ENCODE data around the gene LHCGR.

LHCGR gene

DNA sequence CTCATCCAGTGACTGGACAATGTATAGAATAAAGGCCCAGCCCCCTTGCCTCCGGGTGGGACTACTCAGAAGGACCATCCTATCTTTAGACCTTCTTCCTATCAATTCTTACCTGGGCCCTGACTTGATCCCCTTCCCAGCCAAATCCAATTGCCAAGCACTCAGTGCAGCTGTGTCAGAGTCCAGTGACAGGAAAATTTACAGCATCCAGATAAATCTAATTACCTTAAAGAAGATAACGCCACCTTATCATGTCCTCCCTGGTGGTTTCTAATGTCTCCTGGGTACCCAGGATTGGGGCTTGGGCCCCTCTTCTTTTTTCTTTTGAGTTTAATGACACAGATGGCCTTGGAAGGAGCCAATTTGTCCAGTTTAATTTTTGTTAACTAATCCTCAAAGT lies 19.3 kb downstream of the LHCGR start:
- no peak overlapping the region for H3K14ac ChIP-seq (ENCODE audit: low read length)
- no peak overlapping the region for H2BK15ac ChIP-seq (ENCODE audit: low read length)
- H3K4me1 ChIP-seq (ENCODE audit: control insufficient read depth in 2 of 2, insufficient read depth in 1 of 2, low read depth in 1 of 2, low read length in 2 of 2) = peaks cover 0 to 4% of the 10 kb centered on the region in 2 donors
- no peak overlapping the region for H4K8ac ChIP-seq (ENCODE audit: low read depth, low read length)
- no peak for DNase-seq (ENCODE audit: low spot score)
- no peaks in the 10 kb centered on the region for H3K27me3 ChIP-seq (ENCODE audit: control insufficient read depth in 3 of 3, insufficient read depth in 3 of 3, low read depth in 1 of 3, low read length in 3 of 3)
- no peak overlapping the region for H3K4ac ChIP-seq (ENCODE audit: low read length)
- H4K91ac ChIP-seq (ENCODE audit: low read depth, low read length, poor library complexity) = no peak overlapping the region
- H3K23ac ChIP-seq (ENCODE audit: low read depth, low read length, poor library complexity) = no peak overlapping the region
- H3K79me1 ChIP-seq (ENCODE audit: low read depth, low read length) = no peaks in the 10 kb centered on the region
- H3K4me3 ChIP-seq (ENCODE audit: low read length in 2 of 2) = no peak overlapping the region
- no peak overlapping the region for H2BK5ac ChIP-seq (ENCODE audit: low read length)
- H3K18ac ChIP-seq (ENCODE audit: low read length) = no peak overlapping the region
- no peak overlapping the region for H3K27ac ChIP-seq (replicated peaks; ENCODE audit: low read length)
- H3K36me3 ChIP-seq (replicated peaks in 1 of 2; ENCODE audit: control insufficient read depth in 2 of 2, insufficient read depth in 2 of 2, low read length in 2 of 2) = no peaks in the 10 kb centered on the region
- no CpG with 5 or more reads among the region's 2 CpGs for WGBS, 2 donors (ENCODE audit: extremely low coverage in 2 of 2, insufficient read length in 2 of 2, insufficient replicate concordance in 1 of 2)
- H2AK5ac ChIP-seq (ENCODE audit: low read depth, low read length) = no peak overlapping the region
- no peak overlapping the region for H3K4me2 ChIP-seq (ENCODE audit: insufficient read depth, low read length, poor library complexity, severe bottlenecking)
- no peak overlapping the region for H2BK12ac ChIP-seq (ENCODE audit: low read length)
- no peaks in the 10 kb centered on the region for H3K9me3 ChIP-seq (replicated peaks in 1 of 2; ENCODE audit: control insufficient read depth in 2 of 2, insufficient read depth in 1 of 2, low read depth in 1 of 2, low read length in 2 of 2)
- H2AFZ ChIP-seq (ENCODE audit: low read length) = no peak overlapping the region
- no peak overlapping the region for H3K9ac ChIP-seq (ENCODE audit: low read depth, low read length, poor library complexity)
- H2BK120ac ChIP-seq (ENCODE audit: low read depth, low read length) = no peak overlapping the region

- H3K4me2 ChIP-seq (ENCODE audit: insufficient read depth, low read length, poor library complexity, severe bottlenecking) = no peak overlapping the region
- no peaks in the 10 kb centered on the region for H3K27me3 ChIP-seq (ENCODE audit: control insufficient read depth in 3 of 3, insufficient read depth in 3 of 3, low read depth in 1 of 3, low read length in 3 of 3)
- no peak overlapping the region for H3K23ac ChIP-seq (ENCODE audit: low read depth, low read length, poor library complexity)
- no peaks in the 10 kb centered on the region for H3K9me3 ChIP-seq (replicated peaks in 1 of 2; ENCODE audit: control insufficient read depth in 2 of 2, insufficient read depth in 1 of 2, low read depth in 1 of 2, low read length in 2 of 2)
- no peak overlapping the region for H2BK15ac ChIP-seq (ENCODE audit: low read length)
- no peak overlapping the region for H2AK5ac ChIP-seq (ENCODE audit: low read depth, low read length)
- peaks cover 0 to 4% of the 10 kb centered on the region in 2 donors for H3K4me1 ChIP-seq (ENCODE audit: control insufficient read depth in 2 of 2, insufficient read depth in 1 of 2, low read depth in 1 of 2, low read length in 2 of 2)
- no peak overlapping the region for H3K18ac ChIP-seq (ENCODE audit: low read length)
- H2AFZ ChIP-seq (ENCODE audit: low read length) = no peak overlapping the region
- H3K27ac ChIP-seq (replicated peaks; ENCODE audit: low read length) = no peak overlapping the region
- no peaks in the 10 kb centered on the region for H3K79me1 ChIP-seq (ENCODE audit: low read depth, low read length)
- no peak overlapping the region for H2BK12ac ChIP-seq (ENCODE audit: low read length)
- H2BK5ac ChIP-seq (ENCODE audit: low read length) = no peak overlapping the region
- WGBS, 2 donors (ENCODE audit: extremely low coverage in 2 of 2, insufficient read length in 2 of 2, insufficient replicate concordance in 1 of 2) = no CpG with 5 or more reads among the region's 5 CpGs
- H3K4ac ChIP-seq (ENCODE audit: low read length) = no peak overlapping the region
- H3K4me3 ChIP-seq (ENCODE audit: low read length in 2 of 2) = no peak overlapping the region
- no peak overlapping the region for H3K14ac ChIP-seq (ENCODE audit: low read length)
- H2BK120ac ChIP-seq (ENCODE audit: low read depth, low read length) = no peak overlapping the region
- no peak overlapping the region for H4K8ac ChIP-seq (ENCODE audit: low read depth, low read length)
- H4K91ac ChIP-seq (ENCODE audit: low read depth, low read length, poor library complexity) = no peak overlapping the region
- DNase-seq (ENCODE audit: low spot score) = no peak
- H3K9ac ChIP-seq (ENCODE audit: low read depth, low read length, poor library complexity) = no peak overlapping the region
- H3K36me3 ChIP-seq (replicated peaks in 1 of 2; ENCODE audit: control insufficient read depth in 2 of 2, insufficient read depth in 2 of 2, low read length in 2 of 2) = no peaks in the 10 kb centered on the region
Observed at GRCh38 chr2:48734576-48735303, 20.8 kb downstream of the LHCGR start.

DNA sequence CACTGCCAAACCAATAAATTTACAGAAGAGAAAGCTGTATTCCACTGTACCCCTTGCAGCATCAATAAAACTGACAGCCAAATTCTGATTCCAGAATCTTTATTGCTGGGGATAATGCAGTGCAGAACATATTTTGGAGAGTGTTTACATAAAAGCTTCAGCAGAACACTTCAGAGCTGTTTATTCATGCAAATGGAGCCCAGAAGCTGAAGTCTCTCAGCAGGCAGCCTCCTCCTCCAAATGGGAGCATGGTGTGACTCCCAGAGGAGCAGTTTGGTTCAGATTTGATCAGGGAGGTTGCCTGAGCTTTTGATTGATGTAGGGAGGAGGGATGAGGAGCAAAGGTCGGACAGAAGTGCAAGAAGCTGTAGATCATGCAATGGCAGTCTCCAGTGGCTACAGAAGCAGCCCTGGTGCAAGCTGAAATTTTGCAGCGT lies 22.4 kb downstream of the LHCGR start:
- Histone ChIP-seq H4K91ac (ENCODE audit: low read depth, low read length, poor library complexity) (no peak overlapping the region), H3K36me3 (replicated peaks in 1 of 2; ENCODE audit: control insufficient read depth in 2 of 2, insufficient read depth in 2 of 2, low read length in 2 of 2) (no peaks in the 10 kb centered on the region), H3K9me3 (replicated peaks in 1 of 2; ENCODE audit: control insufficient read depth in 2 of 2, insufficient read depth in 1 of 2, low read depth in 1 of 2, low read length in 2 of 2) (no peaks in the 10 kb centered on the region), H2BK12ac (ENCODE audit: low read length) (no peak overlapping the region), H3K9ac (ENCODE audit: low read depth, low read length, poor library complexity) (no peak overlapping the region), H3K27ac (replicated peaks; ENCODE audit: low read length) (no peak overlapping the region), H4K8ac (ENCODE audit: low read depth, low read length) (no peak overlapping the region), H3K27me3 (ENCODE audit: control insufficient read depth in 3 of 3, insufficient read depth in 3 of 3, low read depth in 1 of 3, low read length in 3 of 3) (no peaks in the 10 kb centered on the region), H2AFZ (ENCODE audit: low read length) (no peak overlapping the region), H3K23ac (ENCODE audit: low read depth, low read length, poor library complexity) (no peak overlapping the region), H2AK5ac (ENCODE audit: low read depth, low read length) (no peak overlapping the region), H2BK5ac (ENCODE audit: low read length) (no peak overlapping the region), H3K4me3 (ENCODE audit: low read length in 2 of 2) (no peak overlapping the region), H3K79me1 (ENCODE audit: low read depth, low read length) (no peaks in the 10 kb centered on the region), H3K4me1 (ENCODE audit: control insufficient read depth in 2 of 2, insufficient read depth in 1 of 2, low read depth in 1 of 2, low read length in 2 of 2) (peaks cover 4 to 6% of the 10 kb centered on the region in 2 donors), H2BK120ac (ENCODE audit: low read depth, low read length) (no peak overlapping the region), H3K14ac (ENCODE audit: low read length) (no peak overlapping the region), H3K4ac (ENCODE audit: low read length) (no peak overlapping the region), H3K4me2 (ENCODE audit: insufficient read depth, low read length, poor library complexity, severe bottlenecking) (no peak overlapping the region), H2BK15ac (ENCODE audit: low read length) (no peak overlapping the region), H3K18ac (ENCODE audit: low read length) (peak overlapping the region; percentile 31)
- WGBS, 2 donors (ENCODE audit: extremely low coverage in 2 of 2, insufficient read length in 2 of 2, insufficient replicate concordance in 1 of 2) = no CpG with 5 or more reads among the region's 2 CpGs
- no peak for DNase-seq (ENCODE audit: low spot score)

- Histone ChIP-seq H3K79me1 (ENCODE audit: low read depth, low read length) (no peaks in the 10 kb centered on the region), H3K27me3 (ENCODE audit: control insufficient read depth in 3 of 3, insufficient read depth in 3 of 3, low read depth in 1 of 3, low read length in 3 of 3) (no peaks in the 10 kb centered on the region), H3K9ac (ENCODE audit: low read depth, low read length, poor library complexity) (no peak overlapping the region), H3K9me3 (replicated peaks in 1 of 2; ENCODE audit: control insufficient read depth in 2 of 2, insufficient read depth in 1 of 2, low read depth in 1 of 2, low read length in 2 of 2) (no peaks in the 10 kb centered on the region), H4K91ac (ENCODE audit: low read depth, low read length, poor library complexity) (no peak overlapping the region), H3K4me1 (ENCODE audit: control insufficient read depth in 2 of 2, insufficient read depth in 1 of 2, low read depth in 1 of 2, low read length in 2 of 2) (peaks cover 4 to 8% of the 10 kb centered on the region in 2 donors), H2AK5ac (ENCODE audit: low read depth, low read length) (no peak overlapping the region), H3K4ac (ENCODE audit: low read length) (no peak overlapping the region), H2BK12ac (ENCODE audit: low read length) (no peak overlapping the region), H3K14ac (ENCODE audit: low read length) (no peak overlapping the region), H3K23ac (ENCODE audit: low read depth, low read length, poor library complexity) (no peak overlapping the region), H3K27ac (replicated peaks; ENCODE audit: low read length) (no peak overlapping the region), H4K8ac (ENCODE audit: low read depth, low read length) (no peak overlapping the region), H3K4me3 (ENCODE audit: low read length in 2 of 2) (no peak overlapping the region), H2BK5ac (ENCODE audit: low read length) (no peak overlapping the region), H3K4me2 (ENCODE audit: insufficient read depth, low read length, poor library complexity, severe bottlenecking) (no peak overlapping the region), H3K36me3 (replicated peaks in 1 of 2; ENCODE audit: control insufficient read depth in 2 of 2, insufficient read depth in 2 of 2, low read length in 2 of 2) (no peaks in the 10 kb centered on the region), H3K18ac (ENCODE audit: low read length) (no peak overlapping the region), H2BK120ac (ENCODE audit: low read depth, low read length) (no peak overlapping the region), H2AFZ (ENCODE audit: low read length) (no peak overlapping the region), H2BK15ac (ENCODE audit: low read length) (no peak overlapping the region)
- DNase-seq (ENCODE audit: low spot score) = no peak
Observed at GRCh38 chr2:48728840-48729239, 26.7 kb downstream of the LHCGR start.
